Mucosa of descending colon (tissue), 3 donors: ENCODE results near the gene TBCE. TPM values are rescaled to one million over a fixed set of nuclear protein-coding genes. Genes with fewer than 3 reads are reported as not detected.

Source experiments
- ATAC-seq: fragments of 200-7000 bp; cut with Tn5 transposase; one replicate; pipeline ENCODE4 v1.9.1; 2020; ENCODE audit warnings: mild to moderate bottlenecking, moderate library complexity
- DNase-seq, 3 donors: peaks; one replicate each; pipeline ENCODE4 v3.0.0-alpha.2; 2020
- H3K36me3 ChIP-seq: fragments of 200-600 bp; one replicate; pipeline ENCODE4 v1.8.0; 2021; ENCODE audit warnings: low read depth, mild to moderate bottlenecking
- H3K4me1 ChIP-seq: fragments of 200-600 bp; one replicate; pipeline ENCODE4 v1.8.0; 2021; ENCODE audit warnings: low read depth, mild to moderate bottlenecking
- H3K4me3 ChIP-seq: fragments of 200-600 bp; one replicate; pipeline ENCODE4 v1.8.0; 2021; ENCODE audit warnings: mild to moderate bottlenecking
- H3K9me3 ChIP-seq: fragments of 200-600 bp; one replicate; pipeline ENCODE4 v1.8.0; 2021; ENCODE audit warnings: mild to moderate bottlenecking
- CTCF ChIP-seq: fragments of 200-600 bp; IDR thresholded peaks from one replicate; pipeline ENCODE4 v1.8.0; 2022; ENCODE audit warnings: antibody characterized with exemption, mild to moderate bottlenecking
- intact Hi-C, 2 donors: fragments of 100-400 bp; cut with DNase I in 1 of 2; cut with micrococcal nuclease in 1 of 2; formaldehyde crosslinking; loops; one replicate each; pipeline versions ENCODE4 v1.11.0 to v1.11.1; 2022; cut with DNase I, micrococcal nuclease
- total RNA-seq, 3 donors: library from RNA; stranded (reverse); fragmentation: NEBNext Ultra II Directional in 2 of 3; extraction: Animal tissue kit (Norgen Biotek cat#: 25700) in 2 of 3; gene quantifications; one replicate each; pipeline versions ENCODE4 v1.2.1 to v1.2.4, GENCODE V29; 2021 to 2023
- donor health status: DM: no; HTN: no; CAD: no; lungs with moderate emphysema.
- donor health status: DM: no; HTN: no; CAD: no.
- donor health status: DM: no; HTN: yes; CAD: no.

TBCE gene
- total RNA-seq, 3 donors from 2014 or later = 21.1 to 25.5 (median 23.9) TPM

GRCh38 chr1:235401251-235401650 lies 34.0 kb downstream of the TBCE start:
- Histone ChIP-seq H3K36me3 (no peaks in the 10 kb centered on the region), H3K9me3 (no peaks in the 10 kb centered on the region), H3K4me1 (no peaks in the 10 kb centered on the region), H3K4me3 (no peak overlapping the region)
- DNase-seq = no peak
- ATAC-seq = no peak
- intact Hi-C loops = no loop called here
- no peak for TF ChIP-seq CTCF

DNA sequence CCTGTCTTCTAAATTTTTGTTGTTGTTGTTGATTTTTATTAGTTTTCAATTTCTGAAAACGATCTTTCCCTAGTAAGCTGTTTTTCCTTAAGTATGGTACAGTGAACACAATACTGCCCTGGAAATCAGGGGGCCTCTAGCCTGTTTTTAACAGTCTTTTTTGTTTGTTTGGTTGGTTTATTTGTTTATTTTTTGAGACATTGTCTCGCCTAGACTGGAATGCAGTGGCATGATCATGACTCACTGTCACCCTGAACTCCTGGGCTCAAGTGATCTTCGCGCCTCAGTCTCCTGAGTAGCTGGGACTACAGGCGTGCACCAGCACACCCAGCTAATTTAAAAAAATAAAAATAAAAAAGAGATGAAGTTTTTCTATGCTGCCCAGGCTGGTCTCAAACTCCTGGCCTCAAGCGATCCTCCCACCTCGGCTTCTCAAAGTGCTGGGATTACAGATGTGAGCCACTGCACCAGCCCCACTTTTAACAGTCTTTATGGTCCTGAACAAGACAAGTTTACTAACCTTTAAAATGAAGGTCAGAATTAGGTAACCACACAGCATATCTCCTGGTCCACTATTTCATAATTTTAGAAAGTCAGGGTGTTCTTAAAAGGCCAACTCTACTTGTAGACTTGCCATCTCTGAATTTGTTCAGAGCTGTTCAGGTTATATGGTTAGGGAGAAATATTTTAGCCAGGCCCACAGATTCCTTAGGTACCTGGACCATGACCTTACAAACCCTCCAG lies 35.4 kb downstream of the TBCE start:
- DNase-seq (no peak), ATAC-seq (no peak)
- intact Hi-C loops = no loop called here
- Histone ChIP-seq H3K36me3 (no peaks in the 10 kb centered on the region), H3K9me3 (no peaks in the 10 kb centered on the region), H3K4me1 (no peaks in the 10 kb centered on the region), H3K4me3 (no peak overlapping the region)
- no peak for TF ChIP-seq CTCF

GRCh38 chr1:235403593-235403992 lies 36.4 kb downstream of the TBCE start:
- DNase-seq = no peak
- no peak overlapping the region for H3K4me3 ChIP-seq
- no peaks in the 10 kb centered on the region for H3K36me3 ChIP-seq
- intact Hi-C loops = no loop called here
- H3K4me1 ChIP-seq = no peaks in the 10 kb centered on the region
- no peak for TF ChIP-seq CTCF
- no peak for ATAC-seq
- no peaks in the 10 kb centered on the region for H3K9me3 ChIP-seq

DNA sequence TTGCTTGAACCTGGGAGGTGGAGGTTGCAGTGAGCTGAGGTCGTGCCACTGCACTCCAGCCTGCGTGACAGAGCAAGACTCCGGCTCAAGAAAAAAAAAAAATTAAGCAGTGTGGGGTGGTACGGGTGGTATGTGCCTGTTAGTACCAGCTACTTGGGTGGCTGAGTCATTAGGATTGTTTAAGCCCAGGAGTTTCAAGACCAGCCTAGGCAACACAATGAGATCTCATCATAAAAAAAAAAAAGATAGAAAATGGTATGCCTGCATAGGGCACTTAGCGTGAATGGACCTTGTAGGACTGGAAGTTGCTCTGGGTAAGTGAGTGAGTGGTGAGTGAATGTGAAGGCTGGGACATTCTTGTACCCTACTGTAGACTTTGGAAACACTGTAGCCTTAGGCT lies 37.0 kb downstream of the TBCE start:
- Histone ChIP-seq H3K9me3 (no peaks in the 10 kb centered on the region), H3K36me3 (no peaks in the 10 kb centered on the region), H3K4me1 (no peaks in the 10 kb centered on the region), H3K4me3 (no peak overlapping the region)
- DNase-seq (no peak), ATAC-seq (no peak)
- intact Hi-C loops = no loop called here
- no peak for TF ChIP-seq CTCF

GRCh38 chr1:235407419-235407818 lies 40.2 kb downstream of the TBCE start:
- no peak for TF ChIP-seq CTCF
- ATAC-seq (no peak), DNase-seq (no peak)
- Histone ChIP-seq H3K4me3 (no peak overlapping the region), H3K4me1 (peaks cover 8% of the 10 kb centered on the region), H3K36me3 (no peaks in the 10 kb centered on the region), H3K9me3 (no peaks in the 10 kb centered on the region)
- intact Hi-C loops = no loop called here
